Stimulated activated CD4-positive, alpha-beta T cell treated with anti-CD3 and anti-CD28 coated beads, Interleukin-12 subunit alpha, Interleukin-12 subunit beta, amount 100 ng/mL, for 4 hours (primary cell): ENCODE data around the gene ASPM.
"Not testable (repeated sequence)": the region's sequence is repeated elsewhere in the genome, so short reads cannot be mapped to it uniquely, and the experiment has no call there.

Experiments used
- DNase-seq: peaks from one replicate; pipeline ENCODE4 v3.0.0-alpha.2; 2020

Gene ASPM

DNA sequence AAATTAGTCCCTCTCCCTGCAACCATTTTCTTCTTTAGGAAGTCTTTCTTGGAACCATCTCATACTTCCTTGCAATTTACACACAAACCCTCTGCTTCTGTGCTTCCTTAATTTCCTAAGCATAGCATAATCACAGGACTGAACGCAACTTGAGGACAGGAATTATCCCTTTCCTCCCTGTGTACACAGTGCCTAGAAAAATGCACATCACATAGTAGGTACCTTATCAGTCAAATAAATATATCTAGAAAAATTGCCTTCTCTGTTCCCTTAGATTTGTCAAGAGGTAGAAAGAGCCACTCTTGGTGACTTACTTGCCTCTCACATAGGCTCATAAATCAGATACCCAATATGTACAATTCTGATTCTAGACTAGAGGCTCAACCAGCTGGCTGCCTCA lies 4.9 kb downstream of the ASPM start:
- no peak for DNase-seq

DNA sequence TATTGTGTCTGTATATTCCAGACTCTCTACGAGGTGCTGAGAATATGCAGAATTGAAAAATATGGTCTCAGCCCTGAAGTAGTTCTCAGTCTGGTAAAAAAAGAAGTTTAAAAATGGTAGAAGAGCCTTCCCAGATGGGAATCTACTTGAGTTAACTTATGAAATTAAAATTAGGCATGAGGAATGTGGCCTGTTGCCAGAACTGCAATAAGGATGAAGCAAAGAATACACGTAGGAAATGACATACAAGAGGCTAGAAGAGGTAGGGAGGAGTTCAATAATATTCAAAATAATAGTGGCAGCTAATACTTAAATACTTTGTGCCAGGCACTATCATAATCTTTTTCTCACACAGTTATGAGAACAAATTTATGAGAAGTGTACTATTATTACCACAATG lies 6.3 kb downstream of the ASPM start:
- DNase-seq = no peak

GRCh38 chr1:197139169-197139568 lies 7.3 kb downstream of the ASPM start:
- DNase-seq = no peak

- DNase-seq = no peak
Measured at GRCh38 chr1:197137322-197137721, 9.1 kb downstream of the ASPM start.

GRCh38 chr1:197130677-197131304 lies 15.7 kb downstream of the ASPM start:
- DNase-seq = no peak

DNA sequence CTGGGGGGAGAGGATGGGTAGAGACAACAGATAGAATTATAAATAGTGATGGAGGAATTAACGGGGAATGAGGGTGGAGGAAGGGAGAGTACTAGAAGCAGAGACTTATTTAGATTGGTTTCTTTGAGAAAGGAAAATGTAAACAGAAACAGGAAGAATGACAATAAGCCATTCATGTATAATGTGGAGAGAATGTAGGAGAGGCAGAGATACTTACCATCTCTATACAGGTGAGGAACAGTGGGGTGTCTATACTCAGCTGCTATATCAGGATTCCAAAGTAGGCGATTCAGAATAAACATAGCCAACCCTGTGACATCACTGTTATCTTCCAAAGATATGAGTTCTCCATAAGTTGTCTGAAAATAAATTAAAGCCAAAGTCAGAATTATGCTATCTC lies 16.8 kb downstream of the ASPM start:
- DNase-seq = no peak

GRCh38 chr1:197127246-197127912 lies 19.1 kb downstream of the ASPM start:
- no peak for DNase-seq

GRCh38 chr1:197126691-197127090 lies 19.8 kb downstream of the ASPM start:
- no peak for DNase-seq

GRCh38 chr1:197124376-197124775 lies 22.1 kb downstream of the ASPM start:
- no peak for DNase-seq

DNA sequence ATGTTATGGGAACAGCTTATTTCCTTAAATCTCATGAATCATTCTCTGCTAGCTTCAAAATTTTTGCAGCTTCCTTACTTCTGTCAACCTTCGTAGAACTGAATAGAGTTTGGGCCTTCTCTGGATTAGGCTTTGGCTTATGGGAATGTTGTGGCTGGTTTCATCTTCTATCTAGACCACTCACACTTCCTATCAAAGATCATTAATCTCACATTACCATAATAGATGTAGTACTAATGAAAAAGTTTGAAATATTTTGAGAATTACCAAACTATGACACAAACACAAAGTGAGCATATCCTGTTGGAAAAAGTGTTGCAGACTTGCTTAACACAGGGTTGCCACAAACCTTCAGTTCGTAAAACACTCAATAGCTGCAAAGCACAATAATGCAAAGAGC lies 30.3 kb downstream of the ASPM start:
- DNase-seq = no peak

DNA sequence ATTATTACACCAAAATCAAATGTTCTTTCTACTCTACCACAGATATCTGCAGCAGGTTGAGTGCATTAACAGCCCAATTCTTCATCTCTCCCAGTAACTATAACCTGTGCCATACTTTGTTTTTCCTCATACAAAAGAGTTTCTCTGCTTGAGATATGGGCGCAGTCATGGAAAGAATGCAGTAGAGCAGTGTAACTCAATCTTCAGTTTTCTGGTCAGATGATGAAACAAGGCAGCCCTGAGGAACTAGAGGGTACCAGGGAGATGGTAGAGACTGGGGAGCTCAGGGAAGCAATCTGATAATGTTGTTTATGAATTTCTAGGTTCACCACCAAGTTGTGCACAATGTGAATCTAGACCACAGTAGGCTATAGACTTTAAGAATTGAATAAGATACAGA lies 39.6 kb downstream of the ASPM start:
- no peak for DNase-seq

DNA sequence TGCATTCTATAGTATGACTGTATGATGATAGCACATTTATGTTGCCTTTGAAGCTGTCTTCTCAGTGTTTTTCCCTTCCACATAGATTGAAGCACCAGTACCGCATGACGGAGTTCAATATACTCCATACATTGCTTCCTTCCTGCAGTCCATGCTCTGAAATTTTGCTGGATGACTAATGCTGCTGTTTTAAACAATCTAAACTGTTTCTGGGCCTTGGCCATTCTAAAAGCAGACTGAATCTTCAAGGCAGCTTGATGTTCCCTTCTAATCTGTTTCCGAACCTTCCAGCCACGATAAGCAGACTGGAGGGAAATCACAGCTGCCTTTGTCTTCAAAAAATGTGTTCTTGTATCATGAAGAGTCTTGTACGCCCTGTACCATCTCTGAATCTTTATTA lies 43.2 kb downstream of the ASPM start:
- no peak for DNase-seq

GRCh38 chr1:197101978-197102377 lies 44.5 kb downstream of the ASPM start:
- DNase-seq = no peak

DNA sequence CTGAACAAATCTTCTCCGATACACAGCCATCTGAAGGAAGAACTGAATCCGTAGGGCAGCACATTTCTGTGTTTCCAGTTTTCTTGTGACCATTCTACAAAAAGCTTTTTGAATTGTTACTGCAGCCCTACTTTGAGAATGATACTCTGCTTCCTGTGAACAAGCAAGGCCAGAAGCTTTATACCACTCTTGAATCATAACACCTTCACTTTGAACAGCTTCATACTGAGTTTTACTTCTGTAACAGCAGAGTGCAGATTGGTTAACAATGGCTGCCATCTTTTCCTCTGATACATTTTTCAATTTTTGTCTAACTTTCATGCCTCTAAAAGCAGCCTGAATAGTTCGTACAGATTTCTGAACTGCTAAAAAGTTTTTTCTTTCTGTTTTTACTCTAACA lies 45.8 kb downstream of the ASPM start:
- DNase-seq = no peak

DNA sequence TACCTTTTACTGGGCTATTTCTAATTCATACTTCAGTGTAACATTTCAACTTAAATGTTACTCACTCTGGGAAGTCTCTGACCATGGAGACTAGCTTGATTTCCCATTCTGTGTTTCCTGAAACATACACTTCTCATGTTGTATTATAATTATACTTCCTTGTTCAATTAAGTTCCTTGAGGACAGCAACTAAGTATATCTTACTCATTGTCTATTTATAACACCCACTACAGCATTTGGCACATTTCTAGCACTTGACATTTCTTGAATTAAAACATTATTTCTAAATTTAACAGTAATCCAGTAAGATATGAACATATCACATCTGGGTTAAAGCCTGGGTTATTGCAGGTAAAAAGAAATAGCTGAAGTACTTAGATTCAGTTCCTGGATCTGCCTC lies 47.0 kb downstream of the ASPM start:
- no peak for DNase-seq

GRCh38 chr1:197096971-197097370 lies 49.5 kb downstream of the ASPM start:
- not testable (repeated sequence) for DNase-seq

DNA sequence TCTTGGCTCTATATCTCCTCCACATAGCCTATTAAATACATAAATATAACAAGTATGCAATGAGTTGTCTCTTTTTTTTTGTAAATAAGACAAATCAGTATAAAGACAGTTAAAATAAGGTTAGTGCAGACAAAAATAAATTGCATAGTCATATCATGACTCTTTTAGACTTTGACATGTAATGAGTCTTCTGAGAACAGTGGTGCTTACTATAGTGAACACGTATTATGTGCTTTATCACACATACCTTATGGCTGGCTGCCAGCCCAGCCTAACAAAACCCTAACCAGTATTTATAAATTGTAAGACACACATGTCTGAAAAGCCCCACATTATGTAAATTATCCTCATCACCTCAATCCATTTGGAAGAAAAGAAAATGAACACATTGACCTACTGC lies 50.3 kb downstream of the ASPM start:
- no peak for DNase-seq

DNA sequence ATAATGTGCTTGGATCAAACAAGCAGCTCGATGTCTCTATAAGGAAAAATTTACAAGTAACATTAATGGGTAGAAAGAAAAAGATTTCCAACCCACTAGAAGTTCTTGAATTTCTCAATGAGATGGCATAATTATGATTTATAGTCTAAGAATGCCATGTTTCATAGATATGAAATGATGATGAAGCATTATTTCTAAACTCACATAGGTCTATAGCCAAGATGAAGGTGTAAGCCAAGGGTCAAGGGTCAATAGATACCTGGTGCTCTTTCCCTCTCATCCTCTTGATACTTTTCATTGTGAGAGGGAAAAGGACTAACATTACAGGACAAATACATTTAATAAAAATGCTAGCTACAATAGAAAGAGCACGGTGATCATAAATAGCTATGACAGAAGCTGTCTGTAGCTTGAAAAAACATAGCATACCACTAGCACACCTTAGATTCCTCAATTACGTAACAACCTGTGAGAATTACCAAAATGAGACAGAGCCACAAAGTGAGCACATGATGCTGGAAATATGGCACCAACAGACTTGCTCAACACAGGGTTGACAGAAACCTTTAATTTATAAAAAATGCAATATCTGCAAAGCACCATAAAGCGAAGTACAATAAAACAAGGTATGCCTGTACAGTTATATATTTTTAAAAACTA lies 53.1 kb downstream of the ASPM start:
- no peak for DNase-seq

- DNase-seq = no peak
Measured at GRCh38 chr1:197092491-197093023, 53.9 kb downstream of the ASPM start.

DNA sequence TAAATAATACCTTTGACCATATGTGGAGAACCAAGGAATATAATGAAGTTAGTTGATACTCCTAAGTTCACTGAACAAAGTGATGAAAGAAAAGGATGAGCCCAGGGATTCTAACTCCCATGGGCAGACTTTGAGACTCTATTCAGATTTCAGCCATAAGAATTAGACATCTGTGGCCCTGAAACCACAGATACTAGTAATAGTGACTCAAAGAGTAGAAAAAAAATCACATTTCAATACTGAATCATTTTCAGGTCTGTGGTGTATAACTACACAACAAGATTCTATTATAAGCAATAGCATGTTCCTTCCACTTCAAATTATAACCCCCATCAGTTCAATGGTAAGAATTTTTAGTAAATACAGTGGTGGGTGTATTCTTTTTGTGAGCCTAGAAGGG lies 63.0 kb downstream of the ASPM start:
- DNase-seq = no peak

- no peak for DNase-seq
Measured at GRCh38 chr1:197081117-197081753, 65.2 kb downstream of the ASPM start.

DNA sequence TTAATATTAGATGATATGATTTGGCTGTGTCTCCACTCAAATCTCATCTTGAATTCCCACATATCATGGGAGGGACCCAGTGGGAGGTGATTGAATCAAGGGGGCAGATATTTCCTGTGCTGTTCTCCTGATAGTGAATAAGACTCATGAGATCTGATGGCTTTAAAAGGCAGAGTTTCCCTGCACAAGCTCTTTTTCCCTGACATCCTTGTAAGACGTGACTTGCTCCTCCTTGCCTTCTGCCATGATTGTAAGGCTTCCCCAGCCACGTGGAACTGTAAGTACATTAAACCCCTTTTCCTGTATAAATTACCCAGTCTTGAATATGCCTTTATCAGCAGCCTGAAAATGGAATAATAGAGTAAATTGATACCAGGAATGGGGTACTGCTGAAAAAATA lies 66.1 kb downstream of the ASPM start:
- no peak for DNase-seq

GRCh38 chr1:197076585-197076984 lies 69.9 kb downstream of the ASPM start:
- no peak for DNase-seq

- DNase-seq = no peak
Measured at GRCh38 chr1:197073978-197074377, 72.5 kb downstream of the ASPM start.
